Fibroblast of lung (primary cell): ENCODE data around the gene LRRK2. TPM values are rescaled to one million over a fixed set of nuclear protein-coding genes. Genes with fewer than 3 reads are reported as not detected.
A peak's percentile ranks its signal among the peaks of the same experiment; 100 is the strongest.

Experiments
- DNase-seq, 2 donors: peaks; one replicate each; pipeline versions ENCODE4 v3.0.0 to v3.0.0-alpha.2; 2010; ENCODE audit warnings: low read depth in 2 of 2
- H2AFZ ChIP-seq: 2 replicates; pipeline ENCODE4 v1.5.1; 2012; ENCODE audit warnings: low read length, control low read depth, inconsistent platforms
- H3K27ac ChIP-seq: 2 replicates; pipeline ENCODE4 v1.5.1; 2011; ENCODE audit warnings: low read length, control low read depth; ENCODE audit not compliant: insufficient read depth
- H3K27me3 ChIP-seq: 2 replicates; pipeline ENCODE4 v1.5.1; 2011; ENCODE audit warnings: mild to moderate bottlenecking, low read length; ENCODE audit not compliant: control insufficient read depth, insufficient read depth
- H3K36me3 ChIP-seq: 2 replicates; pipeline ENCODE4 v1.5.1; 2011; ENCODE audit warnings: low read length; ENCODE audit not compliant: control insufficient read depth, insufficient read depth
- H3K4me1 ChIP-seq: 2 replicates; pipeline ENCODE4 v1.5.1; 2011; ENCODE audit warnings: low read length; ENCODE audit not compliant: control insufficient read depth, insufficient read depth; ENCODE audit errors: extremely low read depth
- H3K4me2 ChIP-seq: 2 replicates; pipeline ENCODE4 v1.5.1; 2011; ENCODE audit warnings: low read length, control low read depth; ENCODE audit not compliant: insufficient read depth; ENCODE audit errors: extremely low read depth
- H3K4me3 ChIP-seq, 4 experiments: fragments of 200-600 bp in 1 of 4; sonication (generic) in 1 of 4; replicated peaks in 1 of 4; 2 replicates each; pipeline ENCODE4 v1.5.1; 2011 to 2016; ENCODE audit warnings: low read length in 4 of 4, low read depth in 3 of 4, mild to moderate bottlenecking in 3 of 4, control low read depth in 2 of 4, inconsistent platforms in 1 of 4, mixed read lengths in 1 of 4; ENCODE audit not compliant: insufficient read depth in 1 of 4; ENCODE audit errors: control extremely low read depth in 1 of 4
- H3K79me2 ChIP-seq: 2 replicates; pipeline ENCODE4 v1.5.1; 2012; ENCODE audit warnings: mild to moderate bottlenecking, low read length, inconsistent platforms; ENCODE audit not compliant: control insufficient read depth, insufficient read depth
- H3K9ac ChIP-seq: 2 replicates; pipeline ENCODE4 v1.5.1; 2011; ENCODE audit warnings: mild to moderate bottlenecking, low read length, control low read depth; ENCODE audit not compliant: insufficient read depth
- H3K9me3 ChIP-seq: 2 replicates; pipeline ENCODE4 v1.5.1; 2012; ENCODE audit warnings: low read depth, low read length; ENCODE audit not compliant: control insufficient read depth, insufficient read depth
- H4K20me1 ChIP-seq: 2 replicates; pipeline ENCODE4 v1.5.1; 2011; ENCODE audit warnings: low read length; ENCODE audit not compliant: control insufficient read depth, insufficient read depth; ENCODE audit errors: extremely low read depth
- CTCF ChIP-seq, 2 donors: IDR thresholded peaks in 1 of 2; conservative IDR thresholded peaks in 1 of 2; 1 replicate in 1 of 2; 2 replicates in 1 of 2; pipeline ENCODE4 v1.5.1; 2011 to 2012; ENCODE audit warnings: low read length in 2 of 2, control low read depth in 1 of 2, inconsistent platforms in 1 of 2, low read depth in 1 of 2, mild to moderate bottlenecking in 1 of 2
- EZH2 ChIP-seq: IDR thresholded peaks from 2 replicates; pipeline ENCODE4 v1.5.1; 2012; ENCODE audit warnings: low read length, control low read depth, mild to moderate bottlenecking; ENCODE audit errors: missing control alignments
- polyA plus RNA-seq, 2 donors: library from polyadenylated mRNA; depleted of rRNA in 1 of 2; stranded (reverse) in 1 of 2; unstranded in 1 of 2; fragments of >200 nt; gene quantifications; 2 replicates each; pipeline ENCODE4 v1.2.1, GENCODE V29; 2011 to 2012; ENCODE audit warnings: missing spikeins in 1 of 2
- total RNA-seq: library from RNA; depleted of rRNA; stranded (reverse); fragments of >200 nt; gene quantifications from 2 replicates; pipeline ENCODE4 v1.2.1, GENCODE V29; 2014

The LRRK2 gene
- total and polyA plus RNA-seq, 2 donors (not counting 1 experiment from before 2014, with no cell fraction given), result 2.2 to 14.0 TPM

- no peaks in the 10 kb centered on the region for H3K27me3 ChIP-seq
- H3K9ac ChIP-seq, result no peak overlapping the region
- no peak for DNase-seq
- H3K79me2 ChIP-seq, result no peaks in the 10 kb centered on the region
- no peak overlapping the region for H3K4me2 ChIP-seq
- no peaks in the 10 kb centered on the region for H3K36me3 ChIP-seq
- no peak overlapping the region for H2AFZ ChIP-seq
- H4K20me1 ChIP-seq, result no peaks in the 10 kb centered on the region
- H3K9me3 ChIP-seq, result no peaks in the 10 kb centered on the region
- no peak for TF ChIP-seq CTCF (conservative IDR thresholded peaks at IDR 0.05 in 1 of 2, IDR thresholded peaks at IDR 0.05 in 1 of 2; ENCODE audit: low read depth in 1 of 2, low read length in 2 of 2)
- no peak for TF ChIP-seq EZH2
- H3K4me3 ChIP-seq, result no peak overlapping the region
- H3K4me1 ChIP-seq, result no peaks in the 10 kb centered on the region
- no peak overlapping the region for H3K27ac ChIP-seq
Measured at GRCh38 chr12:40312196-40312595, 87.4 kb downstream of the LRRK2 start.

- H3K9me3 ChIP-seq, result no peaks in the 10 kb centered on the region
- no peak overlapping the region for H2AFZ ChIP-seq
- TF ChIP-seq EZH2 (no peak), CTCF (conservative IDR thresholded peaks at IDR 0.05 in 1 of 2, IDR thresholded peaks at IDR 0.05 in 1 of 2; ENCODE audit: low read depth in 1 of 2, low read length in 2 of 2) (peak; percentile 56 to 58)
- DNase-seq, result peak; percentile 8 to 60
- no peaks in the 10 kb centered on the region for H3K4me1 ChIP-seq
- no peaks in the 10 kb centered on the region for H3K79me2 ChIP-seq
- H3K4me3 ChIP-seq, result no peak overlapping the region
- H3K9ac ChIP-seq, result no peak overlapping the region
- H3K36me3 ChIP-seq, result no peaks in the 10 kb centered on the region
- no peaks in the 10 kb centered on the region for H3K27me3 ChIP-seq
- H4K20me1 ChIP-seq, result no peaks in the 10 kb centered on the region
- H3K4me2 ChIP-seq, result no peak overlapping the region
- H3K27ac ChIP-seq, result no peak overlapping the region
Measured at GRCh38 chr12:40312982-40313576, 88.3 kb downstream of the LRRK2 start.

GRCh38 chr12:40313928-40314327, 89.1 kb downstream of the LRRK2 start:
- Histone ChIP-seq H3K79me2 (no peaks in the 10 kb centered on the region), H3K9me3 (no peaks in the 10 kb centered on the region), H3K4me2 (no peak overlapping the region), H3K4me1 (no peaks in the 10 kb centered on the region), H3K36me3 (no peaks in the 10 kb centered on the region), H3K27me3 (no peaks in the 10 kb centered on the region), H3K4me3 (no peak overlapping the region), H4K20me1 (no peaks in the 10 kb centered on the region), H2AFZ (no peak overlapping the region), H3K9ac (no peak overlapping the region), H3K27ac (no peak overlapping the region)
- TF ChIP-seq EZH2, result no peak
- no peak for TF ChIP-seq CTCF (conservative IDR thresholded peaks at IDR 0.05 in 1 of 2, IDR thresholded peaks at IDR 0.05 in 1 of 2; ENCODE audit: low read depth in 1 of 2, low read length in 2 of 2)
- no peak for DNase-seq
